Adipocyte (in vitro differentiated cells): ENCODE measurements around the gene CGGBP1.

Experiments
- DNase-seq: peaks from one replicate; pipeline ENCODE4 v3.0.0-alpha.2; 2015; ENCODE audit warnings: low read depth
- H3K27me3 ChIP-seq: replicated peaks from 2 replicates; pipeline ENCODE4 v1.7.0; 2013; ENCODE audit warnings: mild to moderate bottlenecking, low read length, moderate library complexity; ENCODE audit not compliant: control insufficient read depth, insufficient read depth
- H3K36me3 ChIP-seq: 2 replicates; pipeline ENCODE4 v1.7.0; 2013; ENCODE audit warnings: low read length, mild to moderate bottlenecking, moderate library complexity; ENCODE audit not compliant: control insufficient read depth, insufficient read depth, severe bottlenecking
- H3K4me1 ChIP-seq: 2 replicates; pipeline ENCODE4 v1.7.0; 2013; ENCODE audit warnings: mild to moderate bottlenecking, low read length, moderate library complexity; ENCODE audit not compliant: control insufficient read depth, insufficient read depth
- H3K4me3 ChIP-seq: 2 replicates; pipeline ENCODE4 v1.7.0; 2013; ENCODE audit warnings: mild to moderate bottlenecking, low read length, moderate library complexity
- H3K9ac ChIP-seq: 2 replicates; pipeline ENCODE4 v1.7.0; 2013; ENCODE audit warnings: mild to moderate bottlenecking, low read length, moderate library complexity
- H3K9me3 ChIP-seq: 2 replicates; pipeline ENCODE4 v1.7.0; 2013; ENCODE audit warnings: mild to moderate bottlenecking, low read length, moderate library complexity; ENCODE audit not compliant: control insufficient read depth

CGGBP1 gene

GRCh38 chr3:88075072-88075471, 16.3 kb upstream of the CGGBP1 start:
- Histone ChIP-seq H3K27me3 (no peaks in the 10 kb centered on the region), H3K9ac (no peak overlapping the region), H3K4me1 (peaks cover 24% of the 10 kb centered on the region), H3K4me3 (no peak overlapping the region), H3K36me3 (peaks cover 4% of the 10 kb centered on the region), H3K9me3 (no peaks in the 10 kb centered on the region)
- DNase-seq: no peak

GRCh38 chr3:88061746-88062145, 2.9 kb upstream of the CGGBP1 start:
- no peaks in the 10 kb centered on the region for H3K9me3 ChIP-seq
- DNase-seq: no peak
- peak overlapping the region; percentile 99 for H3K4me3 ChIP-seq
- H3K36me3 ChIP-seq: peaks cover 7% of the 10 kb centered on the region
- H3K4me1 ChIP-seq: peaks cover 45% of the 10 kb centered on the region
- peak overlapping the region; percentile 98 for H3K9ac ChIP-seq
- no peaks in the 10 kb centered on the region for H3K27me3 ChIP-seq

- H3K36me3 ChIP-seq: peaks cover 27% of the 10 kb centered on the region
- peak overlapping the region; percentile 99 for H3K4me3 ChIP-seq
- H3K4me1 ChIP-seq: peaks cover 58% of the 10 kb centered on the region
- DNase-seq: peak; percentile 55
- no peaks in the 10 kb centered on the region for H3K9me3 ChIP-seq
- H3K9ac ChIP-seq: peak overlapping the region; percentile 98
- no peaks in the 10 kb centered on the region for H3K27me3 ChIP-seq
Measured at GRCh38 chr3:88059380-88060170, 770 bp upstream of the CGGBP1 start.

- Histone ChIP-seq H3K4me3 (peak overlapping the region; percentile 99), H3K9me3 (no peaks in the 10 kb centered on the region), H3K36me3 (peaks cover 27% of the 10 kb centered on the region), H3K9ac (peak overlapping the region; percentile 98), H3K4me1 (peaks cover 60% of the 10 kb centered on the region), H3K27me3 (no peaks in the 10 kb centered on the region)
- DNase-seq: no peak
Measured at GRCh38 chr3:88058306-88058580, 562 bp downstream of the CGGBP1 start.

- DNase-seq: peak; percentile 66
- Histone ChIP-seq H3K27me3 (no peaks in the 10 kb centered on the region), H3K4me3 (peak overlapping the region; percentile 99), H3K9me3 (no peaks in the 10 kb centered on the region), H3K4me1 (peaks cover 60% of the 10 kb centered on the region), H3K9ac (peak overlapping the region; percentile 98), H3K36me3 (peaks cover 27% of the 10 kb centered on the region)
Measured at GRCh38 chr3:88057630-88058305, 1.0 kb downstream of the CGGBP1 start.

GRCh38 chr3:88046766-88047165, 12.0 kb downstream of the CGGBP1 start:
- Histone ChIP-seq H3K36me3 (no peaks in the 10 kb centered on the region), H3K4me3 (no peak overlapping the region), H3K27me3 (no peaks in the 10 kb centered on the region), H3K4me1 (peaks cover 13% of the 10 kb centered on the region), H3K9me3 (no peaks in the 10 kb centered on the region), H3K9ac (no peak overlapping the region)
- DNase-seq: no peak

- no peaks in the 10 kb centered on the region for H3K36me3 ChIP-seq
- no peak for DNase-seq
- H3K4me1 ChIP-seq: peaks cover 10% of the 10 kb centered on the region
- H3K9ac ChIP-seq: no peak overlapping the region
- H3K27me3 ChIP-seq: no peaks in the 10 kb centered on the region
- no peaks in the 10 kb centered on the region for H3K9me3 ChIP-seq
- no peak overlapping the region for H3K4me3 ChIP-seq
Measured at GRCh38 chr3:88044411-88044810, 14.4 kb downstream of the CGGBP1 start.

- no peak for DNase-seq
- H3K9me3 ChIP-seq: no peaks in the 10 kb centered on the region
- H3K9ac ChIP-seq: no peak overlapping the region
- peaks cover 27% of the 10 kb centered on the region for H3K4me1 ChIP-seq
- H3K27me3 ChIP-seq: no peaks in the 10 kb centered on the region
- no peaks in the 10 kb centered on the region for H3K36me3 ChIP-seq
- no peak overlapping the region for H3K4me3 ChIP-seq
Measured at GRCh38 chr3:88041005-88041404, 17.8 kb downstream of the CGGBP1 start.

GRCh38 chr3:88040529-88040928, 18.3 kb downstream of the CGGBP1 start:
- Histone ChIP-seq H3K36me3 (no peaks in the 10 kb centered on the region), H3K27me3 (no peaks in the 10 kb centered on the region), H3K4me1 (peaks cover 22% of the 10 kb centered on the region), H3K9me3 (no peaks in the 10 kb centered on the region), H3K9ac (no peak overlapping the region), H3K4me3 (no peak overlapping the region)
- no peak for DNase-seq

- peak; percentile 10 for DNase-seq
- Histone ChIP-seq H3K27me3 (no peaks in the 10 kb centered on the region), H3K36me3 (no peaks in the 10 kb centered on the region), H3K9ac (peak overlapping the region; percentile 38), H3K4me1 (peaks cover 32% of the 10 kb centered on the region), H3K4me3 (peak overlapping the region; percentile 44), H3K9me3 (no peaks in the 10 kb centered on the region)
Measured at GRCh38 chr3:88038566-88038965, 20.2 kb downstream of the CGGBP1 start.

- peaks cover 51% of the 10 kb centered on the region for H3K4me1 ChIP-seq
- no peak overlapping the region for H3K4me3 ChIP-seq
- H3K9me3 ChIP-seq: no peaks in the 10 kb centered on the region
- H3K36me3 ChIP-seq: no peaks in the 10 kb centered on the region
- DNase-seq: no peak
- no peak overlapping the region for H3K9ac ChIP-seq
- H3K27me3 ChIP-seq: no peaks in the 10 kb centered on the region
Measured at GRCh38 chr3:88036221-88036620, 22.6 kb downstream of the CGGBP1 start.
